Measurements from ENCODE around the gene TRABD.

The TRABD gene

DNA sequence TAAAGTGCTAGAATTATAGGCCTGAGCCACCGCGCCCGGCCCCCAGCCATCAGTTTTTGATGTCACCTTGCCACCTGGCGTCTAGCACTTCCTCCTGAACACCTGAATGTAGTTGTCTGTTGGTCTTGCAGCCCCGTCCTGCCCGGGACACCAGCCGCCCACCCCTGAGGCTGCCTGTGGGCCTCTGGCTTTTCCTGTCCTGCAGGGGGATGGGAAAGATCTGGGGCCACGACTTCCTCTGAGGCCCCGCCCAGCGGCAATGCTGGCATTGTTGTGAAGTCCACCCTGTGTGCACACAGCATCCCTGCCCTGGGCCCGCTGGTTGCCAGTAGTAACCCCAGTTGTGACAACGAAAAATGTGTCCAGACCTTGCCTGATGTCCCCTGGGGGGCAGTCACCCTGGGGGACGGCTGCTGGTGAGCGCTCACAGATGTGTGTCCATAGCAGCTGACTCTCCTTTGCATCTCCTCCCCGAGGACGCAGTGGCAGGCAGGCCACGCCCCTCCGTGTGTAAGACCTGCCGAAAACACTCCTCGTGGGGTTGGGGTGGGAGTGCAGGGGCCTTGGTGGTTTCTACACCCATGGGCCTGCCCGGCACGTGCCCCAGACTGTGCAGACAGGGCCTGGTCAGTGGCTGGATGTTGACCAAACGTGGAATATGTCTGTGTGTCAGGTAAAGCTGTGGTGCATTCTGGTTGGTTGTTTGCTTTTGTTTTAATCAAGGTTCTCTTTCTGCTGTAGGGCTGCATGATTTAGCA, 21.8 kb downstream of the TRABD start:
- peaks cover 8% of the 10 kb centered on the region; the same call in 1 of the 2 replicates for H3K36me3 ChIP-seq (ENCODE audit: insufficient read depth, low read length)
- no peaks in the 10 kb centered on the region for H3K27me3 ChIP-seq (ENCODE audit: insufficient read depth, low read length)
- peaks cover 11% of the 10 kb centered on the region for H3K79me2 ChIP-seq (ENCODE audit: control insufficient read depth, insufficient read depth, low read length, unreplicated experiment)
- no peak overlapping the region for H3K27ac ChIP-seq (ENCODE audit: low read depth, low read length)
- H2AFZ ChIP-seq (ENCODE audit: low read length, unreplicated experiment): no peak overlapping the region
- no peak overlapping the region for H3K4me3 ChIP-seq (ENCODE audit: low read depth, low read length)
- no peaks in the 10 kb centered on the region for H3K4me1 ChIP-seq (ENCODE audit: control insufficient read depth, insufficient read depth, low read length, unreplicated experiment)

DNA sequence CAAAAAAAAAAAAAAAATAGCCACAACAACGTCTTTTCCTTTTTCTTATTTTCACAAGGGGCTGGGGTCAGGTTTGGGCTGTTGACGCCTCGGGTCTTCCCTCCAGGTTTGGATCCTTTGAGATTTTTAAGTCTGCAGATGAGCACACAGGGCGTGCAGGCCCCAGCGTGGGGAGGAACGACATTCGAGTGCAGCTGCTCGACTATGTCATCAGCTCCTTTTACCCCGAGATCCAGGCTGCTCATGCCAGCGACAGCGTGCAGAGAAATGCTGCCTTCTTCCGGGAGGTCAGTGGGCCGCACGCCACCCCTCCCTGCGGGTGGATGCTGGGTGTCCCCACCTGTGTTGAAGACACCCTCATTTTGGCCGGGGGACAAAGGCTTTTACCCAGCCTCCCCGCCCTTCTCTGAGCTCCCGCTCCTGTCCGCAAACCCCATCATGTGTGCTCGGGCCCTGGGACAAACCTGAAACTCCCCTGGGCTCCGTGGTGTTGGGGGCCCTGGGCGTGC, 22.8 kb downstream of the TRABD start:
- Histone ChIP-seq H3K36me3 (ENCODE audit: insufficient read depth, low read length) (peaks cover 3% of the 10 kb centered on the region; the same call in 1 of the 2 replicates), H2AFZ (ENCODE audit: low read length, unreplicated experiment) (no peak overlapping the region), H3K4me3 (ENCODE audit: low read depth, low read length) (no peak overlapping the region), H3K4me1 (ENCODE audit: control insufficient read depth, insufficient read depth, low read length, unreplicated experiment) (no peaks in the 10 kb centered on the region), H3K27me3 (ENCODE audit: insufficient read depth, low read length) (no peaks in the 10 kb centered on the region), H3K79me2 (ENCODE audit: control insufficient read depth, insufficient read depth, low read length, unreplicated experiment) (peaks cover 3% of the 10 kb centered on the region), H3K27ac (ENCODE audit: low read depth, low read length) (no peak overlapping the region)

DNA sequence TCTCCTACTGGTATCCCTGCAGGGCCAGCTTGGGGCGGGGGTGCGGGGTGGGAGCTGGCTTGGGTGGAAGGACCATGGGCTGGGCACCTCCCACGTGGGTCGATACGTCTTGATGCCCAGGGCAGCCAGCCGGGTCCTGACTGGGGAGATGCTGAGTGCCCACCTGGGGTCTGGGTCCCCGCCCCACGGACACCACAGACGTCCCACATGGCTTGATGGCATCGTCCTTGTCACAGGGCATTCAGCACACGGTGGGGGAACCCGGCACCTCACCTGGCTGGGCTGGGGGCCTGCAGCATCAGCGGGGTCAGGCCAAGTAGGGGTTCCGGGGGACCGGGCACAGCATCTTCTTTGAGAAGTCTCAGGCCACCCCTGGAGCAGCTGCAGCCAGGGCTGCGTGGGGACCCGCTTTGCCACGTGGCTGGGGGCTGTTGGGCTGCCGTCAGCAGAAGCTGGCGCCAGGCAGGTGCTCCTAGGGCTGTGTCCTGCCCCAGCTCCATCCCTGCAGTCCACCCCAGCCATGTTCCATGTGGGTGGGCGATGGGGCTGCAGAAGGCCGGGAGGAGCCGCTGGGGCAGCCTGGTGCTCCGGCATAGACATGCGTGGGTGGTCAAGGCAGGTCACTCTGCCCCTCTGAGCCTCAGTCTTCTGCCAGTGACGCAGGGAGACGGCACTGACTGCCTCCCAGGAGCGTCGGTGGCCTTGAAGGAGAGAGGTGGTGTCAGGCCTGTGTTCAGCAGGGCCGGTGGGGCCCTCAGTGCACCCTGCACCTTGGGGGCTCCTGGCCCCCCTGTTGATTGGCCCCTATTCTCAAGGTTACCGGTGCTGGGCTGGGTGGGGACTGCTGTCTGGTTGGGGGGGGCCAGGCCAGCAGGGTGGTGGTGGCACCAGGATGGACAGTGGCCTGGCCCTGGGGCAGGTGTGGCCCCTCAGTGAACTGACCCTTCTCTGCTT, 23.5 kb downstream of the TRABD start:
- Histone ChIP-seq H3K79me2 (ENCODE audit: control insufficient read depth, insufficient read depth, low read length, unreplicated experiment) (no peaks in the 10 kb centered on the region), H3K4me3 (ENCODE audit: low read depth, low read length) (no peak overlapping the region), H3K27me3 (ENCODE audit: insufficient read depth, low read length) (no peaks in the 10 kb centered on the region), H3K27ac (ENCODE audit: low read depth, low read length) (no peak overlapping the region), H3K4me1 (ENCODE audit: control insufficient read depth, insufficient read depth, low read length, unreplicated experiment) (no peaks in the 10 kb centered on the region), H3K36me3 (ENCODE audit: insufficient read depth, low read length) (no peaks in the 10 kb centered on the region), H2AFZ (ENCODE audit: low read length, unreplicated experiment) (no peak overlapping the region)

DNA sequence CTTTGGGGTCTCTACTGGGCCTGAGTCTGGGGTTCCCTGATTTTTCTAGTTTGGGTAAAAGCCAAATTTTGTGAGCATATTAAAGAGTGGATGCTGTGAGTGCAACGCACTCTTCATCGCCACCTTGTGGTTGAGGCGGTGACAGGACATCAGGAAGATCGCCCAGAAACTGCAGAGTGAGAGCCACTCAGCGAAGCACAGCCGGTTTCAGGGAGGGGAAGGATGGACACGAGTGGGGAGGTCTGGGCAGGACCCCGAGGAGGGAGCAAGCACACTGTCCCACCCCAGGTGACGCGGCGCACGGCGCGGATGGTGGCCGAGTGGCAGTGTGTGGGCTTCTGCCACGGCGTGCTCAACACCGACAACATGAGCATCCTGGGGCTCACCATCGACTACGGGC, 24.2 kb downstream of the TRABD start:
- Histone ChIP-seq H3K79me2 (ENCODE audit: control insufficient read depth, insufficient read depth, low read length, unreplicated experiment) (no peaks in the 10 kb centered on the region), H3K4me3 (ENCODE audit: low read depth, low read length) (no peak overlapping the region), H3K36me3 (ENCODE audit: insufficient read depth, low read length) (no peaks in the 10 kb centered on the region), H3K27me3 (ENCODE audit: insufficient read depth, low read length) (no peaks in the 10 kb centered on the region), H3K27ac (ENCODE audit: low read depth, low read length) (no peak overlapping the region), H3K4me1 (ENCODE audit: control insufficient read depth, insufficient read depth, low read length, unreplicated experiment) (no peaks in the 10 kb centered on the region), H2AFZ (ENCODE audit: low read length, unreplicated experiment) (no peak overlapping the region)

DNA sequence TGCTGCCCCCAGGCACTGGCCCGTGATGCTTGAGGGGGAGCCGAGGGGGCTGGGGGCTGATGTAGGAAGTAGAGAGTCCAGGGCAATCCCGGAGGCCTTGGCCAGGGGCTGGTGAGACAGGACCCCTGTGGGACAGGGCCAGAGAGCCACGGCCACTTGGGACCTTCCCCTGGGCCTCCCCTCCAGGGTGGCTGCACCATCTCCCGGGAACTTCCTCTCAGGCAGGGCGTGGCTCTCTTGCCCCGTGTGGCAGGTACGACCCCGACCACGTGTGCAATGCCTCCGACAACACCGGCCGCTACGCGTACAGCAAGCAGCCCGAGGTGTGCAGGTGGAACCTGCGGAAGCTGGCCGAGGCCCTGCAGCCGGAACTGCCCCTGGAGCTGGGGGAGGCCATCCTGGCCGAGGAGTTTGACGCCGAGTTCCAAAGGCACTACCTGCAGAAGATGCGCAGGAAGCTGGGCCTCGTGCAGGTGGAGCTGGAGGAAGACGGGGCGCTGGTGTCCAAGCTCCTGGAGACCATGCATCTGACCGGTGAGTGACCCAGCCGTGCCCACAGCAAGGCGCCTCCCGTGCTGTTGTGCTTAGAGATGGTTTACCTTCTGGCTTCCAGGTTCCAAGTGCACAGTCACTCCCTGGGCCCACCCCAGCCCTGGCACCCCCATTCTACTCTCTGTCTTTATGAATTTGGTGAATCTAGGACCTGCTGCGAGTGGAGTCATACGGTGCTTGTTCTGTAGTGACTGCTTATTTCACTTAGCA, 24.8 kb downstream of the TRABD start:
- H3K36me3 ChIP-seq (ENCODE audit: insufficient read depth, low read length): no peaks in the 10 kb centered on the region
- H3K4me3 ChIP-seq (ENCODE audit: low read depth, low read length): no peak overlapping the region
- H3K79me2 ChIP-seq (ENCODE audit: control insufficient read depth, insufficient read depth, low read length, unreplicated experiment): no peaks in the 10 kb centered on the region
- no peaks in the 10 kb centered on the region for H3K27me3 ChIP-seq (ENCODE audit: insufficient read depth, low read length)
- H3K27ac ChIP-seq (ENCODE audit: low read depth, low read length): no peak overlapping the region
- H3K4me1 ChIP-seq (ENCODE audit: control insufficient read depth, insufficient read depth, low read length, unreplicated experiment): no peaks in the 10 kb centered on the region
- H2AFZ ChIP-seq (ENCODE audit: low read length, unreplicated experiment): no peak overlapping the region

DNA sequence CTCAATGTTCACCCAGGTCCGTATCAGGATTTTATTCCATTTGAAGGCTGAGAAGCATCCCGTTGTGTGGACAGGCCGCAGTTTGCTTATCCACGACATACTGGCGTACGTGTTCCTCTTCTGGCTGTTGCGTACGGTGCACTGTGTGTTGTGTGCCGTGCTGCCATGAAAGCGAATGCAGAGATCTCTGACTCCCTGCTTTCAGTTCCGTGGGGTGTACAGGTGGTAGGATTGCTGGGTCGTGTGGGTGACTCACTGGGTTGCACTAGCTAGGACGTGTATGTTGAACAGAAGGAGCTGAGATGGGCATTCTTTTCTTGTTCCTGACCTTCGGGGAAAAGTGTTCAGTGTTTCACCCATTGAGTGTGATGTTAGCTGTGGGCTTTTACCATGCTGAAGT, 25.4 kb downstream of the TRABD start:
- no peaks in the 10 kb centered on the region for H3K36me3 ChIP-seq (ENCODE audit: insufficient read depth, low read length)
- no peaks in the 10 kb centered on the region for H3K27me3 ChIP-seq (ENCODE audit: insufficient read depth, low read length)

DNA sequence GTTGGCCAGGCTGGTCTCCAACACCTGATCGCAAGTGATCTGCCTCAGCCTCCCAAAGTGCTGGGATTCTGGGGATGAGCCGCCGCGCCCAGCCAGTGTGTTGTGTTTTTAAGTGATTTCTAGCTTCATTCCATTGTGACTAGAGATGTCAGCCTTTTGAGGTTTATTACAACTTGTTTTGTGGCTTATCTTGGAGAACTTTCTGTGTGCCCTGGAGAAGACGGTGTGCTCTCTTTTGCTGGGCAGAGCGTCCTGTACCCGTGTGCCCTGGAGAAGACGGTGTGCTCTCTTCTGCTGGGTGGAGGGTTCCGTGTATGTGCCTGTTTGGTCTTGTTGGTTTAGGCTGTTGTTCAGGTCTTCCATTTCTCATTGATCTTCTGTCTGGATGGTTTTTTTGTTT, 27.6 kb downstream of the TRABD start:
- Histone ChIP-seq H2AFZ (ENCODE audit: low read length, unreplicated experiment) (no peak overlapping the region), H3K4me3 (ENCODE audit: low read depth, low read length) (no peak overlapping the region), H3K27ac (ENCODE audit: low read depth, low read length) (no peak overlapping the region), H3K27me3 (ENCODE audit: insufficient read depth, low read length) (no peaks in the 10 kb centered on the region), H3K36me3 (ENCODE audit: insufficient read depth, low read length) (no peaks in the 10 kb centered on the region), H3K4me1 (ENCODE audit: control insufficient read depth, insufficient read depth, low read length, unreplicated experiment) (no peaks in the 10 kb centered on the region), H3K79me2 (ENCODE audit: control insufficient read depth, insufficient read depth, low read length, unreplicated experiment) (no peaks in the 10 kb centered on the region)

More for the DNA sequence above, 25.4 kb downstream of the TRABD start:
- H3K4me1 ChIP-seq (ENCODE audit: control insufficient read depth, insufficient read depth, low read length, unreplicated experiment): no peaks in the 10 kb centered on the region
- no peak overlapping the region for H3K27ac ChIP-seq (ENCODE audit: low read depth, low read length)
- no peak overlapping the region for H3K4me3 ChIP-seq (ENCODE audit: low read depth, low read length)
- no peaks in the 10 kb centered on the region for H3K79me2 ChIP-seq (ENCODE audit: control insufficient read depth, insufficient read depth, low read length, unreplicated experiment)
- H2AFZ ChIP-seq (ENCODE audit: low read length, unreplicated experiment): no peak overlapping the region

DNA sequence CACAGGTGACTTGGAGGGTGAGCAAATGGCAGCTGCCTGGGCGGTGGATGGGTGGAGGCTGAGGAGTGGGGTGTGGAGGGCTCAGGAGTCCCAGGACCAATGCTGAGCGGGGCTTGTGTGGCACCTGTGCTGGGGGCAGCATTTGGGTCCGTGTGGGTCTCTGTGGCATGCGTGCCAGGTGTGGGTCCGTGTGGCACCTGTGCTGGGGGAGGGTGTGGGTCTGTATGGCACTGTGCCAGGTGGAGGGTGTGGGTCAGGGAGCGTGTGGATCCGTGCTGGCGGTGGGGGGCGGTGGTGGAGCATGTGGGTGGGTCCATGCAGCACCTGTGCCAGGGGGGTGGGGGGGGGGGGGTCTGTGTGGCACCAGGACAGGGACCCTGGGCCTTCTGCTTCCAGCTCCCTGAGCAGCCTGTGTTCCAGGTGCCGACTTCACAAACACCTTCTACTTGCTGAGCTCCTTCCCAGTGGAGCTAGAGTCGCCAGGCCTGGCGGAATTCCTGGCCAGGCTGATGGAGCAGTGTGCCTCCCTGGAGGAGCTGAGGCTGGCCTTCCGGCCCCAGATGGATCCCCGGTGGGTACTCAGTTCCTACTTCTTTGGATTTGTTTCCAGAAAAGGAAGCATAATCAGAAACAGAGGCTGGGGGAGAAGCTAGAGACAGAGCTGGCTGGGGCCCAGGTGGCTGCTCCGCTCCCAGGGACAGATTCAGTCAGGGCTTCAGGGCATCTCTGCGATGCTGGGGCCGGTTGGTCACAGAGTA, 29.8 kb downstream of the TRABD start:
- Histone ChIP-seq H3K27me3 (ENCODE audit: insufficient read depth, low read length) (no peaks in the 10 kb centered on the region), H2AFZ (ENCODE audit: low read length, unreplicated experiment) (no peak overlapping the region), H3K4me3 (ENCODE audit: low read depth, low read length) (no peak overlapping the region), H3K79me2 (ENCODE audit: control insufficient read depth, insufficient read depth, low read length, unreplicated experiment) (no peaks in the 10 kb centered on the region), H3K27ac (ENCODE audit: low read depth, low read length) (no peak overlapping the region), H3K4me1 (ENCODE audit: control insufficient read depth, insufficient read depth, low read length, unreplicated experiment) (no peaks in the 10 kb centered on the region), H3K36me3 (ENCODE audit: insufficient read depth, low read length) (no peaks in the 10 kb centered on the region)

DNA sequence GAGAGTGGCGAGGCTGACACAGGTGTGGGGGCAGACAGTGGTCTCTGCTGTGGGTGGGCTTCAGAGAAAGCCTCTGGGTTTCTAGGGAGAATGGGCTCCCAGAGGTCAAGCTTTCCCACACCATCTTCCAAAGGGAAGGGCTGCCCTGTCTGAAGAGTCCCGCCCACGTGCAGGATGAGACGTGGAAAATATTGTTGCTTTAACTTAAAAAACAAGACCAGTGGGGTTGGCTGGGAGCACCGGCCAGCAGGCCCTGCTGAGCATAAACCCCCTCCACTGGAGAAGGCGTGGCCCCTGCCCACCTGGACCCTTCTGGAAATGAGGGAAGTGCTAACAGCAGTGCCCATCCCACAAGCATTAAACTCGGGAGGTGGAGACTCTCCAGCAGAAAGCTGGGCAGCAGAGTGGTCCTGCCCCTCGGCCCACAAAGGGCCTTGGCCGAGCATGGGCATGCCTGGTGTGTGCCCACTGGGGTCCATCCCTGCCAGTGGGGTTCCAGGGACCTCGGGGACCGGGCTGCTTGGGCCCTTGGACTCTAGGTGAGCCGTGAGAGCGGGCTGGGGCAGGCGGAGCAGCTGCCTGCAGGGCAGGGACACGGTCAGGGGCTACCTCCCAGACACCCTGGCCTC, 30.5 kb downstream of the TRABD start:
- Histone ChIP-seq H3K4me3 (ENCODE audit: low read depth, low read length) (no peak overlapping the region), H3K27ac (ENCODE audit: low read depth, low read length) (no peak overlapping the region), H3K36me3 (ENCODE audit: insufficient read depth, low read length) (peaks cover 6% of the 10 kb centered on the region; the same call in 1 of the 2 replicates)

More for the DNA sequence above, 30.5 kb downstream of the TRABD start:
- no peaks in the 10 kb centered on the region for H3K79me2 ChIP-seq (ENCODE audit: control insufficient read depth, insufficient read depth, low read length, unreplicated experiment)
- no peak overlapping the region for H2AFZ ChIP-seq (ENCODE audit: low read length, unreplicated experiment)
- H3K4me1 ChIP-seq (ENCODE audit: control insufficient read depth, insufficient read depth, low read length, unreplicated experiment): no peaks in the 10 kb centered on the region
- no peaks in the 10 kb centered on the region for H3K27me3 ChIP-seq (ENCODE audit: insufficient read depth, low read length)
